Inferior parietal cortex (tissue), 1 donor: ENCODE data around the gene GRWD1.

Experiments
- DNase-seq: peaks from one replicate; pipeline ENCODE4 v3.0.0-alpha.2; 2016; ENCODE audit errors: extremely low spot score

Gene GRWD1

GRCh38 chr19:48455908-48456562, 10.3 kb downstream of the GRWD1 start:
- DNase-seq = no peak

DNA sequence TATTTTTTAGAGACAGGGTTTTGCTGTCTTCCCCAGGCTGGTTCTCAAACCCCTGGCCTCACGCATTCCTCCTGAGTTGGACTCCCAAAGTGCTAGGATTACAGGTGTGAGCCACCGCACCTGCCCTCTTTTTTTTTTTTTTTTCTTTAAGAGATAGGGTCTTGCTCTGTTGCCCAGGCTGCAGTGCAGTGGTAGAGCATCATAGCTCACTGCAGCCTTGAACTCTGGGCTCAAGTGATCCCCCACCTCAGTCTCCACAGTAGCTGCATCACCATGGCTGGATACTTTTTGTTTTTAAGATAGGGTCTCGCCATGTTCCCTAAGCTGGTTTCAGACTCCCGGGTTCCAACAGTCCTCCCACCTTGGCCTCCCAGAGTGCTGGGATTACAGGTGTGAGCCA, 11.1 kb downstream of the GRWD1 start:
- DNase-seq = no peak

GRCh38 chr19:48458016-48458415, 12.2 kb downstream of the GRWD1 start:
- no peak for DNase-seq

GRCh38 chr19:48461651-48461981, 15.8 kb downstream of the GRWD1 start:
- DNase-seq = no peak

DNA sequence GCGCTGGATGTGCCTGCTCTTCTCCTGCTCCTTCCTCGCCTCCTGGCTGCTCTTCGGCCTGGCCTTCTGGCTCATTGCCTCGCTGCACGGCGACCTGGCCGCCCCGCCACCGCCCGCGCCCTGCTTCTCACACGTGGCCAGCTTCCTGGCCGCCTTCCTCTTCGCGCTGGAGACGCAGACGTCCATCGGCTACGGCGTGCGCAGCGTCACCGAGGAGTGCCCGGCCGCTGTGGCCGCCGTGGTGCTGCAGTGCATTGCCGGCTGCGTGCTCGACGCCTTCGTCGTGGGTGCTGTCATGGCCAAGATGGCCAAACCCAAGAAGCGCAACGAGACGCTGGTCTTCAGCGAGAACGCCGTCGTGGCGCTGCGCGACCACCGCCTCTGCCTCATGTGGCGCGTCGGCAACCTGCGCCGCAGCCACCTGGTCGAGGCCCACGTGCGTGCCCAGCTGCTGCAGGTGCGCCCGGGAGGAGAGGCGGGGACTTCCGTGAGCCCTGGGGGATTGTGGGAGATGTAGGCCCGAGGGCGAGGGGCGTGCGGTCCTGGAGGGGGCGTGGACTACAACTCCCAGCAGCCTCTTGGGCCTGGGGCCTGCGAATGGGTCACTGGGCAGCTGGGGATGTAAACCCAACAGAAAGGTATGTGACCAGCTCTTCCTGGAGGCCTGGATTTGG, 16.3 kb downstream of the GRWD1 start:
- no peak for DNase-seq

- DNase-seq = no peak
These were observed 19.4 kb downstream of the GRWD1 start for GRCh38 chr19:48465215-48465614.

- DNase-seq = no peak
These were observed 21.0 kb downstream of the GRWD1 start for GRCh38 chr19:48466561-48467325.

DNA sequence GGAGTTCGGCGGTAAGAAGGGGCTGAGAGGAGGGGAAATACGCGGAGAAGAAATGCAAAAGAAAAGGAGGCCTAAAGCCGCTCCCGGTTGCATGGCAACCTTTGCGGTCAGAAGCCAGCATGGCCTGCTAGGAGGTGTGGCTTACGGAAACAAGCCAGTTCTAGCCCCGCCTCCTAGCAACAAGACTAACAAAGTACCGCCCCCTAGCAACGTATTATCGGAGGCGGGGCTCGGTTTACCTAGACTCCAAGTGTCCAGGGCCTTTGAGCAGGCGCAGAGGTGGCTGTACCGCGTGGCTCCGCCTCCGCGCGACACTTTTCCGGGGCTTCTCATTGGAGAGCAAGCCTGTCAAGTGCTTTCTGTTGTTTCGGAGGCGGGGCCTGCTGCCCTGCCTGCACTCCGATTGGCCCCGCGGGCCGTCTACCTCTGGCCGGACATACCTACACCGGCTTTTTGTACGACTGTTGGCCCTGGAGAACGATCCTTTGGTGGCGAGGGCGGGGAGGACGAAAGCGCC, 23.0 kb downstream of the GRWD1 start:
- DNase-seq = peak; percentile 100

DNA sequence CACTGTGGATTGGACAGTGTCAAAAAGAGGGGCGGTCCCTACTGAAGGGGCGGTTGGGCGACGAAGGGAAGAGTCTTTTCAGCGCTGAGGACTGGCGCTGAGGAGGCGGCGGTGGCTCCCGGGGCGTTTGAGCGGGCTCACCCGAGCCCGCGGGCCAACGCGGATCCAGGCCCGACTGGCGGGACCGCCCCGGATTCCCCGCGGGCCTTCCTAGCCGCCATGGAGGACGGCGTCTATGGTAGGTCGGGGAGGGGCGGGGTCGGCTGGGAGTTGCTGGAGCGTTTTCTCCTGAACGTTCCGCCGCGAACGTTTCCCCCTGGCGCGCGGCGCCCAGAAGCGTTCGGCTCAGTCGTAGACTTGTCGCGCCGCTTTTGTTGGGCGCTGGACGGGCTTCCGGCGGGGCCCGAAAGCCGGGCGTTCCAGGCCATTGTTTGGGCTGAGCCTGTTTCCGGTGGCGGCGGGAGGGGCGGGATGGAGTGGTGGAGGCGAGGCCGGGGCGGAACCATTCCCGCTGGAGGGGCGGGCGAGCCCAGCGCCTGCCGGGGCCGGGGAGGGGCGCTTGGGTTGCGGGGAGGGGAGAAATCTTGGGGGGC, 23.6 kb downstream of the GRWD1 start, which contains the start of gene CYTH2:
Gene CYTH2 (plus strand): TSS at position 81 of the 593 bp plus-strand sequence. CDS start 139 bp downstream, at position 220.
- peak; percentile 58 for DNase-seq

DNA sequence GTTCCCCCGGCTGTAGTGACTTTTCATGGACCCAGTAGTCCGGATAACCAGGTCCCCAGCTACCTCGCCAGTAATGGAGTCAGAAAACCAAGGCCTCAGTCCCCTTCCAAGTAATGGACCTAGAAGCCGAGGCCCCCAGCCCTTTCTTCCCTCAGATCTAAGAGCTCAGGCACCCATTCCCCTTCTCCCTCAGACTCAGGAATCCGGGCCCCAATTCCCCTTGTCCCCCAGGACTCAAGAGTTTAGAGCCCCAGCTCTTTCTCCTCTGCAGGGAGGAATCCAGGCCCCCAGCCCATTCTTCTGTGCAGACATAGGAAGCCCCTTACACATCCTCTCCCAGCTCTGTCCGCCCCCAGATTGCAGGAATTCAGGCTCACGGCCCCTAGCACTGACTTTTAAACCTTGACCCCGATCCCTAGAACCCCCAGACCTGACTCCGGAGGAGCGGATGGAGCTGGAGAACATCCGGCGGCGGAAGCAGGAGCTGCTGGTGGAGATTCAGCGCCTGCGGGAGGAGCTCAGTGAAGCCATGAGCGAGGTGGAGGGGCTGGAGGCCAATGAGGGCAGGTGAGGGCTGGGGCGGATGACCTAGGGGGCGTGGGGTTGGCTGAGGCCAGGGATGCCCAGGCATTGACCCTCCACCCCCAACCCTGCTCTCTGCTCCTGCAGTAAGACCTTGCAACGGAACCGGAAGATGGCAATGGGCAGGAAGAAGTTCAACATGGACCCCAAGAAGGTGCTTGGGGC, 24.3 kb downstream of the GRWD1 start:
- no peak for DNase-seq

GRCh38 chr19:48470856-48471255, 25.1 kb downstream of the GRWD1 start:
- no peak for DNase-seq

GRCh38 chr19:48471836-48472235, 26.1 kb downstream of the GRWD1 start:
- DNase-seq = no peak

DNA sequence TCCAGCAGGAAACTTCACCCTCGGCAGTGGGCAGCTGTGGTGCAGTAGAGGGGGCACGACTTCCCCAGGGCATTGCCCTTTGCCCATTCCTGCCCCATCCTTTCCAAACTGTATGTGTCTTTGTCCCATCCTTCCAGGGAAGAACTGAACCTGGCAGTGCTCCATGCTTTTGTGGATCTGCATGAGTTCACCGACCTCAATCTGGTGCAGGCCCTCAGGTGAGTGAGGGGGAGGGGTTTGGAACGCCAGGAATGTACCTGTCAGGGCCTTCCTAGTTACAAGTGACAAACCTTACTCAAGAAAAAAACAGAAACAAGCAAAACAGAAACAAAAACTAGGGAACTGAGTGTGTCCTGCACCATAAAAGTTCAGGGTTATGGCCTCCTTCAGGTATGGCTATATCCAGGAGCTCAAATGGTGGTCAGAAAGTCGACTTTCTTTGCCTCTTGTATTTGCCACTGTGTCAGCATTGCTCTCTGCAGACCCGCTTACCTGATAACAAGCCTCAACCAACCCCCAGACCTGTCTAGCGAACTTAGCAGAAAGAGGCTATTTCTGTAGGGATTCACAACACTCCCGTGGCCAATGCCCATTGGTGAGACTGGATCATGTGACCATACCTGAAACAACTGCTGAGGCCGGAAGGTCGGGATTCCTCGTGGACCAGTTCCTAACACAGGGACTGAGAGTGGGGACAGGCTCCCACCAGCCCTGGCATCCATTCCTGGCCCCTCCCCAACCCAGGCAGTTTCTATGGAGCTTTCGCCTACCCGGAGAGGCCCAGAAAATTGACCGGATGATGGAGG, 27.6 kb downstream of the GRWD1 start:
- DNase-seq = no peak

DNA sequence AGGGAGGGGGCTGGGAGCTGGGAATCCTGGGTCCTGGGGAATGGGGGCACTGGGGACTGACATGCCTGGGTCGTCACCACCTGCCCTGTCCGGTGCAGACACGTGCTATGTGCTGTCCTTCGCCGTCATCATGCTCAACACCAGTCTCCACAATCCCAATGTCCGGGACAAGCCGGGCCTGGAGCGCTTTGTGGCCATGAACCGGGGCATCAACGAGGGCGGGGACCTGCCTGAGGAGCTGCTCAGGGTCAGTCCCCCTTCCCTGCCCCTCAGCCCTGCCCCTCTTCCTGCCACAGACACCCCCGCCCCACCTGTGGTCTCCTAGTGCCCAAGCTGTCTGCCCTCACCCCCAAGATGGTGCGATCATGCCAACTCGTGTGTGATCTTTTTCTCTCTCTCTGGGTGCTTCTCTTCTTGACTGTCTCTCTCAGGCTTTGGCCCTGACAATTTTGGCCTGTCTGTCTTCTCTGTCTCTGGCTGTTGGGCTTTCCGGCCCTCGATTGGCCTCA, 28.4 kb downstream of the GRWD1 start:
- no peak for DNase-seq

- no peak for DNase-seq
These were observed 29.7 kb downstream of the GRWD1 start for GRCh38 chr19:48475369-48476068.

GRCh38 chr19:48476176-48476575, 30.4 kb downstream of the GRWD1 start:
- DNase-seq = no peak

DNA sequence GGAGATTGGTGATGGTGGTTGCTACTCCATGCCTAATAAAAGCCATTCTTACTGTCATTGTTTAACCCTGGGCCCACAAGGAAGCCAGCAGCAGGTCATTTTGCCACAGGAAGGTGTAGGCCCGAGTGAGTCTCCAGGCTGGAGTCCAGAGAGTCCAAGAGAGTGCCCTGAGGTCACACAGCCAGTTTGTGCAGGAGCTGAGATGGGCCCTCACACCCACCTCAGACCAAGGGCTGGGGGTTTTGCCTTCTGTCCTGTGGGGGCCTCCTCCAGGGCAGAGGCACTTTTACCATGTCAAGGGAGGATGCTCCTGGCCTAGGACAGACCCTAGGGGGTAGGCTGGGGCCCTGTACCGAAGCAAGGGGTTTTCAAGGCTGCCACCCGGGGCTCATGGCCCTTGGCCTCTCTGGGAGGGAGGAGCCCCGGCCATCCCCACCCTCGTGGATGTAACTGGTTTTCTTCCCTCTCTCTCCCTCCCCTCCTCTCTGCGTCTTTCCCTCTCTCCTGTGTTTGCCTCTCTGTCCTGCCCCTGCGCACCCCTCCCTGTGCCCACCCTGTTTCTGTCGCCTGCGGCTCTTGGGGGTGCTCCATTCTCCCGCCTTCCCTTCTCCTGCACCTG, 31.4 kb downstream of the GRWD1 start:
- no peak for DNase-seq

GRCh38 chr19:48477698-48478338, 32.0 kb downstream of the GRWD1 start:
- no peak for DNase-seq
